Measurements from ENCODE around the gene COA8. TPM values are rescaled to one million over a fixed set of nuclear protein-coding genes. Genes with fewer than 3 reads are reported as not detected.

Gene COA8
- total and polyA plus RNA-seq, 2 of the 13 experiments (the other 11 are each of a cell fraction or from before 2014, with no cell fraction given), result 10.9 to 25.1 TPM

GRCh38 chr14:103628684-103629502 lies 66.1 kb downstream of the COA8 start, which contains the start of gene KLC1 (continued):
- TF ChIP-seq HMGXB4 (CRISPR knock-in tag; IDR thresholded peaks at IDR 0.05; ENCODE audit: borderline replicate concordance in 1 of 2, low read depth in 1 of 2) (peak in 1 of 2 experiments; percentile 76; a peak in 3 of 4 replicates), ZNF639 (CRISPR knock-in tag; conservative IDR thresholded peaks at IDR 0.05) (no peak), ZNF33A (CRISPR knock-in tag; IDR thresholded peaks at IDR 0.05; ENCODE audit: borderline replicate concordance) (no peak), ZNF274 (CRISPR knock-in tag; IDR thresholded peaks at IDR 0.05) (no peak), ZNF484 (CRISPR knock-in tag; IDR thresholded peaks at IDR 0.05; ENCODE audit: borderline replicate concordance, low read depth) (no peak), ZNF879 (CRISPR knock-in tag; IDR thresholded peaks at IDR 0.05) (no peak; the same call in 1 of the 2 replicates), ZNF549 (CRISPR knock-in tag; IDR thresholded peaks at IDR 0.05) (no peak), AGO2 (optimal IDR thresholded peaks at IDR 0.05; ENCODE audit: low read depth, low read length) (peak; percentile 35), GMEB2 (CRISPR knock-in tag; IDR thresholded peaks at IDR 0.05; ENCODE audit: low read depth) (no peak), LCORL (IDR thresholded peaks at IDR 0.05) (0 out of 2 replicates have a peak, but pooled peaks have one; percentile 12), LCORL (CRISPR knock-in tag; IDR thresholded peaks at IDR 0.05) (0 out of 2 replicates have a peak, but pooled peaks have one; percentile 14), REL (CRISPR knock-in tag; conservative IDR thresholded peaks at IDR 0.05) (peak; percentile 66), ZNF724P (CRISPR knock-in tag; IDR thresholded peaks at IDR 0.05; ENCODE audit: borderline replicate concordance) (no peak), KDM6A (CRISPR knock-in tag; IDR thresholded peaks at IDR 0.05; ENCODE audit: low read depth) (no peak), ATF5 (CRISPR knock-in tag; IDR thresholded peaks at IDR 0.05; ENCODE audit: low read depth) (0 out of 2 replicates have a peak, but pooled peaks have one; percentile 20), ZNF576 (CRISPR knock-in tag; IDR thresholded peaks at IDR 0.05) (no peak), NR0B2 (CRISPR knock-in tag; IDR thresholded peaks at IDR 0.05) (no peak), DPF2 (CRISPR knock-in tag; IDR thresholded peaks at IDR 0.05; ENCODE audit: borderline replicate concordance, low read depth) (no peak)

All from HepG2 (cell line).